PC-9 (cell line): Measurements from ENCODE around the gene COIL. TPM values are rescaled to one million over a fixed set of nuclear protein-coding genes. Genes with fewer than 3 reads are reported as not detected.

Source experiments
- BruUV-seq: library from RNA; stranded (reverse); fragments of 400-500 nt; replicated peaks from 2 replicates; lab custom pipeline; 2021; lab: Mats Ljungman, UMichigan
- CTCF ChIA-PET: fragments of 300-600 bp; sonication (Branson Sonifier 250); formaldehyde crosslinking; loops from one replicate; lab custom pipeline; 2022; ENCODE audit warnings: antibody characterized with exemption; lab: Charles Lee
- POLR2A ChIA-PET: fragments of 300-600 bp; sonication (Branson Sonifier 250); formaldehyde crosslinking; loops from one replicate; lab custom pipeline; 2022; ENCODE audit warnings: antibody characterized with exemption; ENCODE audit not compliant: unreplicated experiment; lab: Charles Lee
- DNase-seq, 2 experiments: peaks; one replicate each; pipeline versions ENCODE4 v3.0.0 to v3.0.0-alpha.2; 2015 to 2022; ENCODE audit warnings: mixed read lengths in 1 of 2
- H2AFZ ChIP-seq: fragments of 200-600 bp; sonication (generic); 2 replicates; pipeline ENCODE4 v1.8.1; 2017; ENCODE audit warnings: antibody characterized with exemption
- H3F3A ChIP-seq: fragments of 200-600 bp; sonication (generic); 2 replicates; pipeline ENCODE4 v1.8.1; 2017; ENCODE audit warnings: antibody characterized with exemption, mild to moderate bottlenecking, low read depth; ENCODE audit not compliant: insufficient read depth
- H3K27ac ChIP-seq: fragments of 200-600 bp; sonication (generic); 2 replicates; pipeline ENCODE4 v1.6.1; 2016; ENCODE audit warnings: mixed run types
- H3K27me3 ChIP-seq: fragments of 200-600 bp; sonication (generic); 2 replicates; pipeline ENCODE4 v1.6.1; 2016; ENCODE audit warnings: low read depth, mixed run types; ENCODE audit not compliant: insufficient read depth
- H3K36me3 ChIP-seq: fragments of 200-600 bp; sonication (generic); 2 replicates; pipeline ENCODE4 v1.6.1; 2016; ENCODE audit warnings: low read depth, mixed run types
- H3K4me1 ChIP-seq: fragments of 200-600 bp; sonication (generic); replicated peaks from 2 replicates; pipeline ENCODE4 v1.6.1; 2016; ENCODE audit warnings: mixed run types; ENCODE audit not compliant: insufficient read depth
- H3K4me2 ChIP-seq: fragments of 200-600 bp; sonication (generic); 2 replicates; pipeline ENCODE4 v1.6.1; 2017; ENCODE audit warnings: mixed run types
- H3K4me3 ChIP-seq: fragments of 200-600 bp; sonication (generic); 2 replicates; pipeline ENCODE4 v1.6.1; 2016; ENCODE audit warnings: mixed run types
- H3K79me2 ChIP-seq: fragments of 200-600 bp; sonication (generic); 2 replicates; pipeline ENCODE4 v1.6.1; 2017; ENCODE audit warnings: low read depth, mixed run types
- H3K9me2 ChIP-seq: fragments of 200-600 bp; sonication (generic); 2 replicates; pipeline ENCODE4 v1.8.1; 2017; ENCODE audit warnings: mild to moderate bottlenecking; ENCODE audit not compliant: insufficient read depth
- H3K9me3 ChIP-seq: fragments of 200-600 bp; sonication (generic); 2 replicates; pipeline ENCODE4 v1.8.1; 2016; ENCODE audit warnings: low read depth; ENCODE audit not compliant: insufficient read depth
- H4K20me1 ChIP-seq: fragments of 200-600 bp; sonication (generic); 2 replicates; pipeline ENCODE4 v1.8.1; 2017; ENCODE audit not compliant: insufficient read depth
- CTCF ChIP-seq: fragments of 200-600 bp; sonication (generic); conservative IDR thresholded peaks from 2 replicates; pipeline ENCODE4 v1.6.1; 2017; ENCODE audit warnings: mixed run types, antibody characterized with exemption, mild to moderate bottlenecking, moderate library complexity
- EZH2 ChIP-seq: fragments of 200-600 bp; sonication (generic); IDR thresholded peaks from 2 replicates; pipeline ENCODE4 v1.8.0; 2017; ENCODE audit warnings: antibody characterized with exemption, low read depth
- intact Hi-C: fragments of 100-400 bp; cut with micrococcal nuclease; formaldehyde crosslinking; loops from one replicate; pipeline ENCODE4 v1.10.0; 2022; ENCODE audit not compliant: unreplicated experiment
- total RNA-seq: library from RNA; stranded (reverse); gene quantifications from 2 replicates; pipeline ENCODE4 v1.2.3, GENCODE V29; 2021

Gene COIL
- total RNA-seq, 1 experiment from 2014 or later = 19.0 TPM

GRCh38 chr17:56936697-56937322 is 24.0 kb downstream of the COIL start:
- no peaks in the 10 kb centered on the region for H3K79me2 ChIP-seq
- no TSS peak for BruUV-seq
- no peaks in the 10 kb centered on the region for H3K9me2 ChIP-seq
- CTCF ChIA-PET = no interaction called here
- no peak overlapping the region for H3K4me3 ChIP-seq
- no peaks in the 10 kb centered on the region for H4K20me1 ChIP-seq
- H3K4me2 ChIP-seq = no peak overlapping the region
- TF ChIP-seq EZH2 = no peak
- no peak for TF ChIP-seq CTCF
- no peaks in the 10 kb centered on the region for H3K27me3 ChIP-seq
- intact Hi-C loops = no loop called here
- peaks cover 7% of the 10 kb centered on the region for H3K9me3 ChIP-seq
- H3K4me1 ChIP-seq = peaks cover 19% of the 10 kb centered on the region
- H2AFZ ChIP-seq = no peak overlapping the region
- peaks cover 15% of the 10 kb centered on the region for H3F3A ChIP-seq
- no peak overlapping the region for H3K27ac ChIP-seq
- peaks cover 48% of the 10 kb centered on the region for H3K36me3 ChIP-seq
- DNase-seq = no peak
- POLR2A ChIA-PET = no interaction called here

- no peak overlapping the region for H3K4me2 ChIP-seq
- ChIA-PET POLR2A (interaction anchor here (0.7 kb wide), 1 partner anchor 141 kb away, joined by 8 read pairs; no protein-coding TSS in a partner anchor), CTCF (no interaction called here)
- H3K36me3 ChIP-seq = peaks cover 39% of the 10 kb centered on the region
- peaks cover 15% of the 10 kb centered on the region; the same call in 1 of the 2 replicates for H3F3A ChIP-seq
- no peak overlapping the region for H2AFZ ChIP-seq
- no peaks in the 10 kb centered on the region for H3K79me2 ChIP-seq
- no peaks in the 10 kb centered on the region for H3K27me3 ChIP-seq
- H4K20me1 ChIP-seq = no peaks in the 10 kb centered on the region
- H3K9me2 ChIP-seq = no peaks in the 10 kb centered on the region
- H3K4me3 ChIP-seq = no peak overlapping the region
- no TSS peak for BruUV-seq
- TF ChIP-seq EZH2 (no peak), CTCF (no peak)
- H3K9me3 ChIP-seq = peaks cover 16% of the 10 kb centered on the region
- intact Hi-C loops = no loop called here
- no peak for DNase-seq
- H3K27ac ChIP-seq = no peak overlapping the region
- peaks cover 19% of the 10 kb centered on the region for H3K4me1 ChIP-seq
These were observed 25.4 kb downstream of the COIL start for GRCh38 chr17:56935461-56935860.

- peaks cover 15% of the 10 kb centered on the region; the same call in 1 of the 2 replicates for H3F3A ChIP-seq
- ChIA-PET CTCF (no interaction called here), POLR2A (no interaction called here)
- no peaks in the 10 kb centered on the region for H3K9me2 ChIP-seq
- H3K4me2 ChIP-seq = no peak overlapping the region
- TF ChIP-seq CTCF (no peak), EZH2 (no peak)
- H4K20me1 ChIP-seq = no peaks in the 10 kb centered on the region
- intact Hi-C loops = no loop called here
- H3K36me3 ChIP-seq = peaks cover 34% of the 10 kb centered on the region
- no peak overlapping the region for H3K4me3 ChIP-seq
- H3K27ac ChIP-seq = no peak overlapping the region
- H3K27me3 ChIP-seq = no peaks in the 10 kb centered on the region
- DNase-seq = no peak
- peaks cover 19% of the 10 kb centered on the region for H3K4me1 ChIP-seq
- BruUV-seq = no TSS peak
- no peak overlapping the region for H2AFZ ChIP-seq
- H3K79me2 ChIP-seq = no peaks in the 10 kb centered on the region
- H3K9me3 ChIP-seq = peaks cover 27% of the 10 kb centered on the region
These were observed 26.6 kb downstream of the COIL start for GRCh38 chr17:56934280-56934679.
